Stimulated activated naive CD8-positive, alpha-beta T cell treated with anti-CD3 and anti-CD28 coated beads, Interleukin-15, amount 100 ng/mL, for 72 hours (primary cell): Measurements from ENCODE around the gene LRP8.

Experiments used
- ATAC-seq: fragments of 150-1000 bp; cut with Tn5 transposase; 2 replicates; pipeline ENCODE4 v1.10.0; 2021; ENCODE audit warnings: mild to moderate bottlenecking, moderate library complexity
- DNase-seq, 2 donors: peaks; one replicate each; pipeline ENCODE4 v3.0.0; 2021 to 2022
- H3K27ac Mint-ChIP-seq, 2 donors: one replicate each; pipeline ENCODE4 v1.8.0; 2022; ENCODE audit warnings: mild to moderate bottlenecking in 2 of 2, mixed read lengths in 2 of 2, moderate library complexity in 2 of 2
- H3K27me3 Mint-ChIP-seq: one replicate; pipeline ENCODE4 v1.8.0; 2022; ENCODE audit warnings: mixed read lengths
- H3K4me1 Mint-ChIP-seq: one replicate; pipeline ENCODE4 v1.8.0; 2022; ENCODE audit warnings: mild to moderate bottlenecking, mixed read lengths
- H3K4me3 Mint-ChIP-seq, 2 donors: one replicate each; pipeline ENCODE4 v1.8.0; 2022; ENCODE audit warnings: mild to moderate bottlenecking in 2 of 2, mixed read lengths in 2 of 2, moderate library complexity in 1 of 2
- H3K9me3 Mint-ChIP-seq, 2 donors: one replicate each; pipeline ENCODE4 v1.8.0; 2022; ENCODE audit warnings: mixed read lengths in 2 of 2

Gene LRP8

GRCh38 chr1:53203466-53203865 is 124.4 kb downstream of the LRP8 start:
- Mint-ChIP-seq H3K4me1 (peaks cover under 1% of the 10 kb centered on the region), H3K27me3 (no peaks in the 10 kb centered on the region), H3K9me3 (peaks cover 19 to 24% of the 10 kb centered on the region in 2 donors), H3K4me3 (no peak overlapping the region), H3K27ac (no peak overlapping the region)
- no peak for ATAC-seq
- no peak for DNase-seq

- Mint-ChIP-seq H3K27ac (peak overlapping the region; percentile 90 to 99), H3K27me3 (no peaks in the 10 kb centered on the region), H3K4me1 (peaks cover 25% of the 10 kb centered on the region), H3K9me3 (no peaks in the 10 kb centered on the region), H3K4me3 (peak overlapping the region; percentile 85 to 96)
- ATAC-seq (no peak), DNase-seq (no peak)
Measured at GRCh38 chr1:53198241-53198651, 129.6 kb downstream of the LRP8 start.

GRCh38 chr1:53197291-53198200 is 130.3 kb downstream of the LRP8 start:
- H3K27ac Mint-ChIP-seq: peak overlapping the region; percentile 90 to 99
- no peaks in the 10 kb centered on the region for H3K9me3 Mint-ChIP-seq
- ATAC-seq (no peak), DNase-seq (no peak)
- peaks cover 25% of the 10 kb centered on the region for H3K4me1 Mint-ChIP-seq
- H3K27me3 Mint-ChIP-seq: no peaks in the 10 kb centered on the region
- H3K4me3 Mint-ChIP-seq: peak overlapping the region; percentile 85 to 96

GRCh38 chr1:53196485-53197290 is 131.2 kb downstream of the LRP8 start, which contains the start of gene CPT2:
Gene CPT2 (plus strand): TSS chr1:53196824. CDS start chr1:53196944, 120 bp downstream.
- Mint-ChIP-seq H3K27me3 (no peaks in the 10 kb centered on the region), H3K27ac (peak within 1 kb of the TSS; percentile 98 to 99), H3K4me3 (peak within 1 kb of the TSS; percentile 85 to 96), H3K9me3 (no peaks in the 10 kb centered on the region), H3K4me1 (peaks cover 25% of the 10 kb centered on the region)
- ATAC-seq (peak; percentile 99), DNase-seq (peak; percentile 87 to 94)

GRCh38 chr1:53196017-53196484 is 131.8 kb downstream of the LRP8 start:
- no peaks in the 10 kb centered on the region for H3K9me3 Mint-ChIP-seq
- H3K27me3 Mint-ChIP-seq: no peaks in the 10 kb centered on the region
- DNase-seq (no peak), ATAC-seq (peak; percentile 21)
- H3K27ac Mint-ChIP-seq: peak overlapping the region; percentile 84 to 98
- peak overlapping the region; percentile 85 to 96 for H3K4me3 Mint-ChIP-seq
- peaks cover 25% of the 10 kb centered on the region for H3K4me1 Mint-ChIP-seq

GRCh38 chr1:53195246-53196016 is 132.4 kb downstream of the LRP8 start:
- DNase-seq: no peak
- H3K9me3 Mint-ChIP-seq: no peaks in the 10 kb centered on the region

More at GRCh38 chr1:53195246-53196016, 132.4 kb downstream of the LRP8 start:
- H3K4me1 Mint-ChIP-seq: peaks cover 25% of the 10 kb centered on the region
- no peaks in the 10 kb centered on the region for H3K27me3 Mint-ChIP-seq
- no peak for ATAC-seq
- no peak overlapping the region for H3K4me3 Mint-ChIP-seq
- H3K27ac Mint-ChIP-seq: no peak overlapping the region
